Psoas muscle (tissue), 8 donors: ENCODE results near the gene GPR37L1. TPM values are rescaled to one million over a fixed set of nuclear protein-coding genes. Genes with fewer than 3 reads are reported as not detected.

Experiments
- ATAC-seq, 4 donors: fragments of 200-7000 bp; cut with Tn5 transposase; one replicate each; pipeline ENCODE4 v1.9.1; 2020; ENCODE audit warnings: moderate library complexity in 3 of 4, mild to moderate bottlenecking in 2 of 4
- DNase-seq, 2 donors: peaks; one replicate each; pipeline ENCODE4 v3.0.0-alpha.2; 2020
- H3K27ac ChIP-seq: fragments of 200-600 bp; one replicate; pipeline ENCODE4 v1.8.0; 2022
- H3K27me3 ChIP-seq, 3 donors: fragments of 200-600 bp in 1 of 3; one replicate each; pipeline versions ENCODE4 v1.6.1 to v1.8.0; 2013 to 2022; ENCODE audit warnings: low read length in 2 of 3, mild to moderate bottlenecking in 2 of 3, moderate library complexity in 1 of 3; ENCODE audit not compliant: insufficient read depth in 3 of 3
- H3K36me3 ChIP-seq, 2 donors: fragments of 200-600 bp in 1 of 2; one replicate each; pipeline versions ENCODE4 v1.6.1 to v1.8.0; 2013 to 2022; ENCODE audit warnings: low read depth in 1 of 2, mild to moderate bottlenecking in 1 of 2, moderate library complexity in 1 of 2; ENCODE audit not compliant: insufficient read depth in 1 of 2
- H3K4me1 ChIP-seq: fragments of 200-600 bp; one replicate; pipeline ENCODE4 v1.8.0; 2022
- H3K4me3 ChIP-seq: fragments of 200-600 bp; one replicate; pipeline ENCODE4 v1.8.0; 2022; ENCODE audit warnings: mild to moderate bottlenecking
- H3K9me3 ChIP-seq: fragments of 200-600 bp; one replicate; pipeline ENCODE4 v1.8.0; 2022
- CTCF ChIP-seq: fragments of 200-600 bp; IDR thresholded peaks from one replicate; pipeline ENCODE4 v1.8.0; 2022; ENCODE audit warnings: antibody characterized with exemption
- WGBS, 3 donors: extraction: QIAGEN DNeasy Blood & Tissue Kit; methylation state at CpG; one replicate each; pipeline versions ENCODE4 v1.1.6 to v1.1.7; 2013; 5-methylcytosine and 5-hydroxymethylcytosine counted together
- intact Hi-C, 2 donors: fragments of 100-400 bp; cut with DNase I; formaldehyde crosslinking; loops; one replicate each; pipeline versions ENCODE4 v1.11.0 to v1.14.2; 2022
- polyA plus RNA-seq, 3 donors: library from polyadenylated mRNA; stranded (reverse); fragments of 200-250 nt; gene quantifications; one replicate each; pipeline ENCODE4 v1.2.3, GENCODE V29; 2013
- total RNA-seq, 4 donors: library from RNA; stranded (reverse); fragmentation: NEBNext Ultra II Directional in 2 of 4; extraction: Animal tissue kit (Norgen Biotek cat#: 25700) in 2 of 4; gene quantifications; one replicate each; pipeline versions ENCODE4 v1.2.1 to v1.2.4, GENCODE V29; 2021 to 2023
- donor health status: healthy with polysubstance abuse.
- donor health status: DM: no; HTN: no; CAD: no; lungs with moderate emphysema.
- donor health status: Bipolar disorder and iron deficiency.
- donor health status: healthy.
- donor health status: DM: yes; HTN: yes; CAD: no.
- donor health status: DM: no; HTN: no; CAD: no.
- donor health status: DM: no; HTN: no; CAD: no.
- donor health status: DM: yes; HTN: yes; CAD: no.

Gene GPR37L1
- total and polyA plus RNA-seq, 7 donors = 0.01 TPM; not detected in 4

GRCh38 chr1:202154766-202155477 lies 32.2 kb downstream of the GPR37L1 start:
- no peaks in the 10 kb centered on the region for H3K36me3 ChIP-seq
- H3K27me3 ChIP-seq = no peaks in the 10 kb centered on the region
- ATAC-seq (peak; percentile 71 to 91 (median 84)), DNase-seq (no peak)
- H3K9me3 ChIP-seq = no peaks in the 10 kb centered on the region
- TF ChIP-seq CTCF = peak; percentile 45
- H3K4me3 ChIP-seq = no peak overlapping the region
- H3K4me1 ChIP-seq = no peaks in the 10 kb centered on the region
- intact Hi-C loops = no loop called here
- H3K27ac ChIP-seq = no peak overlapping the region
- 23 to 30% (median 29%) methylated on average over 11 of the region's 11 CpGs for WGBS, 3 donors

GRCh38 chr1:202155478-202156021 lies 32.8 kb downstream of the GPR37L1 start:
- H3K4me1 ChIP-seq = no peaks in the 10 kb centered on the region
- H3K36me3 ChIP-seq = no peaks in the 10 kb centered on the region
- H3K27ac ChIP-seq = no peak overlapping the region
- TF ChIP-seq CTCF = no peak
- ATAC-seq (peak in 2 of 4 donors; percentile 38 to 40), DNase-seq (peak in 1 of 2 donors; percentile 54)
- no peaks in the 10 kb centered on the region for H3K9me3 ChIP-seq
- 27 to 33% (median 31%) methylated on average over 8 of the region's 8 CpGs for WGBS, 3 donors
- no peaks in the 10 kb centered on the region for H3K27me3 ChIP-seq
- intact Hi-C loops = no loop called here
- no peak overlapping the region for H3K4me3 ChIP-seq

- DNase-seq (no peak), ATAC-seq (no peak)
- H3K36me3 ChIP-seq = no peaks in the 10 kb centered on the region
- no peaks in the 10 kb centered on the region for H3K9me3 ChIP-seq
- H3K4me1 ChIP-seq = no peaks in the 10 kb centered on the region
- no peak overlapping the region for H3K4me3 ChIP-seq
- 84 to 88% (median 87%) methylated on average over 8 of the region's 8 CpGs for WGBS, 3 donors
- no peak for TF ChIP-seq CTCF
- no peak overlapping the region for H3K27ac ChIP-seq
- intact Hi-C loops = no loop called here
- no peaks in the 10 kb centered on the region for H3K27me3 ChIP-seq
Measured at GRCh38 chr1:202156590-202156989, 33.9 kb downstream of the GPR37L1 start.

GRCh38 chr1:202157945-202158344 lies 35.2 kb downstream of the GPR37L1 start:
- H3K27ac ChIP-seq = no peak overlapping the region
- peaks cover 0 to 2% (median 0%) of the 10 kb centered on the region in 3 donors for H3K27me3 ChIP-seq
- ATAC-seq = no peak
- no peak overlapping the region for H3K4me3 ChIP-seq
- 91 to 96% (median 91%) methylated on average over 10 of the region's 10 CpGs for WGBS, 3 donors
- no peak for TF ChIP-seq CTCF
- DNase-seq = no peak
- H3K36me3 ChIP-seq = no peaks in the 10 kb centered on the region
- intact Hi-C loops = no loop called here
- no peaks in the 10 kb centered on the region for H3K9me3 ChIP-seq
- no peaks in the 10 kb centered on the region for H3K4me1 ChIP-seq
